Measurements from ENCODE around the gene ARMS2.

GRCh38 chr10:122407375-122408125, 46.9 kb upstream of the ARMS2 start:
- TF ChIP-seq CTCF (IDR thresholded peaks at IDR 0.05) (no peak), EP300 (IDR thresholded peaks at IDR 0.05) (no peak)
